ENCODE data around the gene DDAH2. TPM values are rescaled to one million over a fixed set of nuclear protein-coding genes. Genes with fewer than 3 reads are reported as not detected.
A peak's percentile ranks its signal among the peaks of the same experiment; 100 is the strongest.

DDAH2 gene
- total RNA-seq, 1 experiment from 2014 or later: 43.4 TPM

- H3K27me3 ChIP-seq (ENCODE audit: insufficient read depth, low read length): no peaks in the 10 kb centered on the region
- H3K9me2 ChIP-seq (ENCODE audit: insufficient read depth): no peaks in the 10 kb centered on the region
- H3K4me2 ChIP-seq (ENCODE audit: low read length): peak overlapping the region; percentile 47
- TF ChIP-seq, protein P1, sequence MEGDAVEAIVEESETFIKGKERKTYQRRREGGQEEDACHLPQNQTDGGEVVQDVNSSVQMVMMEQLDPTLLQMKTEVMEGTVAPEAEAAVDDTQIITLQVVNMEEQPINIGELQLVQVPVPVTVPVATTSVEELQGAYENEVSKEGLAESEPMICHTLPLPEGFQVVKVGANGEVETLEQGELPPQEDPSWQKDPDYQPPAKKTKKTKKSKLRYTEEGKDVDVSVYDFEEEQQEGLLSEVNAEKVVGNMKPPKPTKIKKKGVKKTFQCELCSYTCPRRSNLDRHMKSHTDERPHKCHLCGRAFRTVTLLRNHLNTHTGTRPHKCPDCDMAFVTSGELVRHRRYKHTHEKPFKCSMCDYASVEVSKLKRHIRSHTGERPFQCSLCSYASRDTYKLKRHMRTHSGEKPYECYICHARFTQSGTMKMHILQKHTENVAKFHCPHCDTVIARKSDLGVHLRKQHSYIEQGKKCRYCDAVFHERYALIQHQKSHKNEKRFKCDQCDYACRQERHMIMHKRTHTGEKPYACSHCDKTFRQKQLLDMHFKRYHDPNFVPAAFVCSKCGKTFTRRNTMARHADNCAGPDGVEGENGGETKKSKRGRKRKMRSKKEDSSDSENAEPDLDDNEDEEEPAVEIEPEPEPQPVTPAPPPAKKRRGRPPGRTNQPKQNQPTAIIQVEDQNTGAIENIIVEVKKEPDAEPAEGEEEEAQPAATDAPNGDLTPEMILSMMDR (IDR thresholded peaks at IDR 0.05 in 2 of 3, conservative IDR thresholded peaks at IDR 0.05 in 1 of 3; ENCODE audit: borderline replicate concordance in 1 of 3, insufficient read depth in 1 of 3, low read depth in 2 of 3, low read length in 2 of 3): peak in 2 of 3 experiments; percentile 50 to 58; a peak in 4 of 6 replicates
- no peak for TF ChIP-seq SP1 (IDR thresholded peaks at IDR 0.05; ENCODE audit: low read depth)
- no peak for TF ChIP-seq JUND (IDR thresholded peaks at IDR 0.05)
- no peak overlapping the region for H2AFZ ChIP-seq (ENCODE audit: low read depth, low read length, poor library complexity, severe bottlenecking)
- peak overlapping the region; percentile 23; the same call in 1 of the 2 replicates for H3K27ac ChIP-seq (ENCODE audit: low read depth, low read length)
- DNase-seq (ENCODE audit: low read depth, low spot score): no peak
- ChIA-PET RAD21 (ENCODE audit: low non-redundant PET in 1 of 2, low total read pairs in 2 of 2, uncharacterized antibody in 2 of 2, unreplicated experiment in 2 of 2) (no interaction called here), POLR2A (no interaction called here), CTCF (interaction anchor here (1.0 to 1.3 kb wide), 2 partner anchors 14 to 40 kb away, joined by 4 to 7 read pairs; partner anchors contain the start of gene ABHD16A)
- H3K9me3 ChIP-seq (ENCODE audit: control insufficient read depth in 1 of 2, insufficient read depth in 1 of 2, low read depth in 1 of 2, low read length in 2 of 2): no peaks in the 10 kb centered on the region
- no peak overlapping the region for H3K4me3 ChIP-seq (replicated peaks in 1 of 2; ENCODE audit: low read depth in 1 of 2, low read length in 2 of 2)
- H3K9ac ChIP-seq (ENCODE audit: low read length): peak overlapping the region; percentile 30; the same call in 1 of the 2 replicates
- ATAC-seq: peak; percentile 74
- no peaks in the 10 kb centered on the region for H3K79me2 ChIP-seq (ENCODE audit: insufficient read depth, low read length)
- intact Hi-C loops (cut with micrococcal nuclease): no loop called here
- peaks cover 11 to 16% of the 10 kb centered on the region in 2 experiments for H3K4me1 ChIP-seq (ENCODE audit: control insufficient read depth in 1 of 2, insufficient read depth in 2 of 2, low read length in 2 of 2)
- BruUV-seq (replicated peaks): no TSS peak
- peaks cover 13 to 25% of the 10 kb centered on the region in 2 experiments; a peak in 2 of 4 replicates for H3K36me3 ChIP-seq (ENCODE audit: control insufficient read depth in 1 of 2, insufficient read depth in 2 of 2, low read length in 2 of 2)
- no peaks in the 10 kb centered on the region for H4K20me1 ChIP-seq (ENCODE audit: insufficient read depth)
Measured at GRCh38 chr6:31689249-31690110, 39.6 kb downstream of the DDAH2 start.
